GM18870 (cell line): ENCODE data around the gene OPN1MW.
"Not testable (repeated sequence)": the region's sequence is repeated elsewhere in the genome, so short reads cannot be mapped to it uniquely, and the experiment has no call there.

Experiments
- ATAC-seq: cut with Tn5 transposase; IDR thresholded peaks from one replicate; pipeline ENCODE4 v1.9.1; 2021; ENCODE audit warnings: moderate library complexity; ENCODE audit not compliant: unreplicated experiment

Gene OPN1MW

GRCh38 chrX:154209670-154210418, 27.4 kb downstream of the OPN1MW start:
- not testable (repeated sequence) for ATAC-seq

GRCh38 chrX:154211057-154211456, 28.7 kb downstream of the OPN1MW start:
- not testable (repeated sequence) for ATAC-seq

GRCh38 chrX:154211499-154211898, 29.1 kb downstream of the OPN1MW start:
- ATAC-seq, result not testable (repeated sequence)

GRCh38 chrX:154219456-154219855, 37.1 kb downstream of the OPN1MW start, which contains the start of gene OPN1MW2:
OPN1MW2 (plus strand) TSS chrX:154219756; CDS start chrX:154219816, 60 bp downstream.
- ATAC-seq, result not testable (repeated sequence)

- ATAC-seq, result not testable (repeated sequence)
Measured at GRCh38 chrX:154225292-154225691, 42.9 kb downstream of the OPN1MW start.

GRCh38 chrX:154226706-154227105, 44.3 kb downstream of the OPN1MW start:
- ATAC-seq, result not testable (repeated sequence)

- not testable (repeated sequence) for ATAC-seq
Measured at GRCh38 chrX:154231443-154231842, 49.0 kb downstream of the OPN1MW start.

- not testable (repeated sequence) for ATAC-seq
Measured at GRCh38 chrX:154233620-154234019, 51.2 kb downstream of the OPN1MW start.

- ATAC-seq, result not testable (repeated sequence)
Measured at GRCh38 chrX:154238939-154239559, 56.7 kb downstream of the OPN1MW start.

GRCh38 chrX:154239982-154240503, 57.6 kb downstream of the OPN1MW start:
- not testable (repeated sequence) for ATAC-seq
